K562 (cell line): ENCODE measurements around the gene TADA1. TPM values are rescaled to one million over a fixed set of nuclear protein-coding genes. Genes with fewer than 3 reads are reported as not detected.

Experiments
- DNMT1 ChIP-seq: fragments of 450-650 bp; IDR thresholded peaks from 2 replicates; pipeline ENCODE4 v1.6.1; 2016; ENCODE audit warnings: antibody characterized with exemption, mild to moderate bottlenecking
- KDM1A ChIP-seq, 2 experiments: fragments of 450-650 bp; IDR thresholded peaks; 2 replicates each; pipeline ENCODE4 v1.6.1; 2016; ENCODE audit warnings: mild to moderate bottlenecking in 2 of 2
- MAFK ChIP-seq: IDR thresholded peaks from 2 replicates; pipeline ENCODE4 v1.6.1; 2011; ENCODE audit warnings: low read length, improper control_type of control experiment
- NR2F6 ChIP-seq: fragments of 450-650 bp; formaldehyde crosslinking; IDR thresholded peaks from 2 replicates; pipeline ENCODE4 v1.4.0; 2020; ENCODE audit warnings: mild to moderate bottlenecking
- POLR2AphosphoS2 ChIP-seq: IDR thresholded peaks from 2 replicates; pipeline ENCODE4 v1.6.1; 2012; ENCODE audit warnings: low read length, improper control_type of control experiment
- PYGO2 ChIP-seq: fragments of 450-650 bp; IDR thresholded peaks from 2 replicates; pipeline ENCODE4 v1.6.1; 2016; ENCODE audit warnings: mild to moderate bottlenecking, missing genetic modification characterization, moderate library complexity, missing compliant biosample characterization
- ZFP30 ChIP-seq: fragments of 250-450 bp; sonication (Bioruptor Pico); IDR thresholded peaks from 2 replicates; pipeline ENCODE4 v1.8.0; 2022; ENCODE audit warnings: moderate library complexity, mild to moderate bottlenecking, inconsistent platforms, borderline replicate concordance
- ZNF551 ChIP-seq: fragments of 250-450 bp; sonication (Bioruptor Pico); IDR thresholded peaks from 2 replicates; pipeline ENCODE4 v1.5.0; 2021; ENCODE audit warnings: mild to moderate bottlenecking, moderate library complexity
- polyA plus RNA-seq, 8 experiments: library from polyadenylated mRNA; depleted of rRNA in 4 of 8; stranded (reverse) in 5 of 8; unstranded in 3 of 8; fragments of >200 nt; fragmentation: Nextera tagmentation in 2 of 8; fragmentation: Illumina TruSeq in 1 of 8; extraction: Ambion mirVana in 2 of 8; extraction: Trizol in 1 of 8; gene quantifications; 2 replicates each; pipeline versions ENCODE4 v1.2.1 to v1.2.3, GENCODE V29; 2011 to 2014; ENCODE audit warnings: inconsistent platforms in 1 of 8, missing spikeins in 1 of 8
- total RNA-seq, 7 experiments: library from RNA; depleted of rRNA in 6 of 7; stranded (reverse); fragments of >200 nt in 6 of 7; fragmentation: Illumina TruSeq in 2 of 7; extraction: Trizol in 2 of 7; gene quantifications; 2 replicates each; pipeline versions ENCODE4 v1.2.1 to v1.2.3, GENCODE V29; 2011 to 2021; ENCODE audit warnings: low replicate concordance in 1 of 7
- TF ChIP-seq, protein P1 (sequence below): fragments of 450-650 bp; formaldehyde crosslinking; IDR thresholded peaks from 2 replicates; pipeline ENCODE4 v1.4.0; 2020; ENCODE audit warnings: mild to moderate bottlenecking, mixed read lengths
- TF ChIP-seq, protein P2 (sequence below): fragments of 250-450 bp; sonication (Bioruptor Pico); IDR thresholded peaks from 2 replicates; pipeline ENCODE4 v1.8.0; 2021; ENCODE audit warnings: borderline replicate concordance, mild to moderate bottlenecking, moderate library complexity; ENCODE audit not compliant: poor library complexity, severe bottlenecking
- TF ChIP-seq, protein P3 (sequence below): fragments of 250-450 bp; sonication (Bioruptor Pico); IDR thresholded peaks from 2 replicates; pipeline ENCODE4 v1.5.0; 2021
- TF ChIP-seq, protein P4 (sequence below), 2 experiments: fragments of 450-650 bp; formaldehyde crosslinking in 1 of 2; IDR thresholded peaks; 2 replicates each; pipeline versions ENCODE4 v1.4.0 to v1.6.1; 2014 to 2020; ENCODE audit warnings: mild to moderate bottlenecking in 2 of 2, borderline replicate concordance in 1 of 2, low read depth in 1 of 2
- TF ChIP-seq, protein P5 (sequence below): fragments of 450-650 bp; IDR thresholded peaks from 2 replicates; pipeline ENCODE4 v1.6.1; 2016; ENCODE audit warnings: borderline replicate concordance

Gene TADA1
- total and polyA plus RNA-seq, 9 of the 15 experiments (the other 6 are each of a cell fraction or from before 2014, with no cell fraction given): 15.9 to 76.5 (median 28.7) TPM

DNA sequence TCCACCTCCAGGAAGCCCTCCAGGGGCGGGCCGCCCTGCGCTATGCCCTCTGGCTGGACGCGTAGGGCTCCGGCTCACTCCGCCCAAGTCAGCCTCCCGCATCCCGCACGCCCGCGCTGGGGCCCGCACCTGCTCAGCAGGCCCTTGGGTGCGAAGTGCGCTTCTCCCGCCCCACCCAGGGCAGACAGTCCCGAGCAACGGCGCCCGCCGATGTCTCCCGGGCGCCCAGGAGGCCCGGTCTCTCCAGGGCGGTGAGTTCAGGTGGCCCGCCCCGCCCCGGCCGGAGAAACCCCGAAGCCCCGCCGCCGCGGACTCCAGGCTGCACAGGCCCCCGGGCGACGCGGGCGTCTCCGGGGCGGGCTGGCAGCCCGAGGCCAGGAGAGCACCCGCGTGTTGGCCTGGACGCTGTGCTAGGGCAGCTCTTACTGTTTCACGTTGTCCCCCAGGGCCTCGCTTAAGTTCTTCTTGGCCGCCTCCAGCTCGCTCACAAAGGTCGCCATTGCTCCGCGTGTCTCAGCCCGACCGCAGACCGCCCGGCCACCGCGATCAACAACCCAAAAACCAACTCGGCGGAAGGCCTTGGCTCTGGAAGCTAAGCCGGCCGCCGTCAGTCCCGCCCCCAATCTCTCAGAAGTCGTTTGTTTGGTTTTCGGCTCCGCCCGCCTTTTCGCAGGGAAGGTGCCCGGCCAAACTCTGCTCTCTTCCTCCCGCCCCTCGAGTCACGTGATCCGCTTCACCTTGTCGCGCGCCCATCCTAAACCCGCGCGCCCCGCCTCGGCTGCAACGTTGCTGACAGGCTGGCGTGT lies at the start of gene TADA1 (continued):
- TF ChIP-seq, protein P1, sequence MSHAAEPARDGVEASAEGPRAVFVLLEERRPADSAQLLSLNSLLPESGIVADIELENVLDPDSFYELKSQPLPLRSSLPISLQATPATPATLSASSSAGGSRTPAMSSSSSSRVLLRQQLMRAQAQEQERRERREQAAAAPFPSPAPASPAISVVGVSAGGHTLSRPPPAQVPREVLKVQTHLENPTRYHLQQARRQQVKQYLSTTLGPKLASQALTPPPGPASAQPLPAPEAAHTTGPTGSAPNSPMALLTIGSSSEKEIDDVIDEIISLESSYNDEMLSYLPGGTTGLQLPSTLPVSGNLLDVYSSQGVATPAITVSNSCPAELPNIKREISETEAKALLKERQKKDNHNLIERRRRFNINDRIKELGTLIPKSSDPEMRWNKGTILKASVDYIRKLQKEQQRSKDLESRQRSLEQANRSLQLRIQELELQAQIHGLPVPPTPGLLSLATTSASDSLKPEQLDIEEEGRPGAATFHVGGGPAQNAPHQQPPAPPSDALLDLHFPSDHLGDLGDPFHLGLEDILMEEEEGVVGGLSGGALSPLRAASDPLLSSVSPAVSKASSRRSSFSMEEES: peak; percentile 100
- no peak for TF ChIP-seq MAFK
- TF ChIP-seq KDM1A (IDR thresholded peaks at IDR 0.05): no peak; a peak in 1 of 4 replicates
- TF ChIP-seq, protein P2, sequence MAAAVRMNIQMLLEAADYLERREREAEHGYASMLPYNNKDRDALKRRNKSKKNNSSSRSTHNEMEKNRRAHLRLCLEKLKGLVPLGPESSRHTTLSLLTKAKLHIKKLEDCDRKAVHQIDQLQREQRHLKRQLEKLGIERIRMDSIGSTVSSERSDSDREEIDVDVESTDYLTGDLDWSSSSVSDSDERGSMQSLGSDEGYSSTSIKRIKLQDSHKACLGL (CRISPR knock-in tag): no peak
- TF ChIP-seq, protein P3, sequence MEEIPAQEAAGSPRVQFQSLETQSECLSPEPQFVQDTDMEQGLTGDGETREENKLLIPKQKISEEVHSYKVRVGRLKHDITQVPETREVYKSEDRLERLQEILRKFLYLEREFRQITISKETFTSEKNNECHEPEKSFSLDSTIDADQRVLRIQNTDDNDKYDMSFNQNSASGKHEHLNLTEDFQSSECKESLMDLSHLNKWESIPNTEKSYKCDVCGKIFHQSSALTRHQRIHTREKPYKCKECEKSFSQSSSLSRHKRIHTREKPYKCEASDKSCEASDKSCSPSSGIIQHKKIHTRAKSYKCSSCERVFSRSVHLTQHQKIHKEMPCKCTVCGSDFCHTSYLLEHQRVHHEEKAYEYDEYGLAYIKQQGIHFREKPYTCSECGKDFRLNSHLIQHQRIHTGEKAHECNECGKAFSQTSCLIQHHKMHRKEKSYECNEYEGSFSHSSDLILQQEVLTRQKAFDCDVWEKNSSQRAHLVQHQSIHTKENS (CRISPR knock-in tag): no peak
- no peak for TF ChIP-seq POLR2AphosphoS2
- TF ChIP-seq ZFP30 (CRISPR knock-in tag): no peak
- TF ChIP-seq, protein P4, sequence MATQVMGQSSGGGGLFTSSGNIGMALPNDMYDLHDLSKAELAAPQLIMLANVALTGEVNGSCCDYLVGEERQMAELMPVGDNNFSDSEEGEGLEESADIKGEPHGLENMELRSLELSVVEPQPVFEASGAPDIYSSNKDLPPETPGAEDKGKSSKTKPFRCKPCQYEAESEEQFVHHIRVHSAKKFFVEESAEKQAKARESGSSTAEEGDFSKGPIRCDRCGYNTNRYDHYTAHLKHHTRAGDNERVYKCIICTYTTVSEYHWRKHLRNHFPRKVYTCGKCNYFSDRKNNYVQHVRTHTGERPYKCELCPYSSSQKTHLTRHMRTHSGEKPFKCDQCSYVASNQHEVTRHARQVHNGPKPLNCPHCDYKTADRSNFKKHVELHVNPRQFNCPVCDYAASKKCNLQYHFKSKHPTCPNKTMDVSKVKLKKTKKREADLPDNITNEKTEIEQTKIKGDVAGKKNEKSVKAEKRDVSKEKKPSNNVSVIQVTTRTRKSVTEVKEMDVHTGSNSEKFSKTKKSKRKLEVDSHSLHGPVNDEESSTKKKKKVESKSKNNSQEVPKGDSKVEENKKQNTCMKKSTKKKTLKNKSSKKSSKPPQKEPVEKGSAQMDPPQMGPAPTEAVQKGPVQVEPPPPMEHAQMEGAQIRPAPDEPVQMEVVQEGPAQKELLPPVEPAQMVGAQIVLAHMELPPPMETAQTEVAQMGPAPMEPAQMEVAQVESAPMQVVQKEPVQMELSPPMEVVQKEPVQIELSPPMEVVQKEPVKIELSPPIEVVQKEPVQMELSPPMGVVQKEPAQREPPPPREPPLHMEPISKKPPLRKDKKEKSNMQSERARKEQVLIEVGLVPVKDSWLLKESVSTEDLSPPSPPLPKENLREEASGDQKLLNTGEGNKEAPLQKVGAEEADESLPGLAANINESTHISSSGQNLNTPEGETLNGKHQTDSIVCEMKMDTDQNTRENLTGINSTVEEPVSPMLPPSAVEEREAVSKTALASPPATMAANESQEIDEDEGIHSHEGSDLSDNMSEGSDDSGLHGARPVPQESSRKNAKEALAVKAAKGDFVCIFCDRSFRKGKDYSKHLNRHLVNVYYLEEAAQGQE (IDR thresholded peaks at IDR 0.05; ENCODE audit: borderline replicate concordance): peak; percentile 94
- TF ChIP-seq, protein P4 (CRISPR knock-in tag; IDR thresholded peaks at IDR 0.05; ENCODE audit: low read depth): no peak; the same call in 1 of the 2 replicates
- TF ChIP-seq, protein P5, sequence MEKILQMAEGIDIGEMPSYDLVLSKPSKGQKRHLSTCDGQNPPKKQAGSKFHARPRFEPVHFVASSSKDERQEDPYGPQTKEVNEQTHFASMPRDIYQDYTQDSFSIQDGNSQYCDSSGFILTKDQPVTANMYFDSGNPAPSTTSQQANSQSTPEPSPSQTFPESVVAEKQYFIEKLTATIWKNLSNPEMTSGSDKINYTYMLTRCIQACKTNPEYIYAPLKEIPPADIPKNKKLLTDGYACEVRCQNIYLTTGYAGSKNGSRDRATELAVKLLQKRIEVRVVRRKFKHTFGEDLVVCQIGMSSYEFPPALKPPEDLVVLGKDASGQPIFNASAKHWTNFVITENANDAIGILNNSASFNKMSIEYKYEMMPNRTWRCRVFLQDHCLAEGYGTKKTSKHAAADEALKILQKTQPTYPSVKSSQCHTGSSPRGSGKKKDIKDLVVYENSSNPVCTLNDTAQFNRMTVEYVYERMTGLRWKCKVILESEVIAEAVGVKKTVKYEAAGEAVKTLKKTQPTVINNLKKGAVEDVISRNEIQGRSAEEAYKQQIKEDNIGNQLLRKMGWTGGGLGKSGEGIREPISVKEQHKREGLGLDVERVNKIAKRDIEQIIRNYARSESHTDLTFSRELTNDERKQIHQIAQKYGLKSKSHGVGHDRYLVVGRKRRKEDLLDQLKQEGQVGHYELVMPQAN: peak; percentile 29; the same call in 1 of the 2 replicates
- TF ChIP-seq NR2F6: no peak
- no peak for TF ChIP-seq PYGO2 (tag)
- TF ChIP-seq ZNF551 (CRISPR knock-in tag): no peak
- TF ChIP-seq DNMT1: no peak
